Measurements from ENCODE around the gene PPP1R10. TPM values are rescaled to one million over a fixed set of nuclear protein-coding genes. Genes with fewer than 3 reads are reported as not detected.

PPP1R10 gene
- polyA plus RNA-seq, 1 donor (not counting 4 experiments of a cell fraction or from before 2014, with no cell fraction given) = 36.6 TPM

- dilution Hi-C loops (cut with MboI; ENCODE audit: extremely low pct_ligation_motif_present, low sequenced_read_pairs) = no loop called here
- Histone ChIP-seq H3K9me3 (ENCODE audit: control insufficient read depth, low read depth, low read length) (no peaks in the 10 kb centered on the region), H3K4me1 (ENCODE audit: control insufficient read depth, extremely low read depth, insufficient read depth, low read length) (peaks cover 19% of the 10 kb centered on the region)
These were observed 46.3 kb downstream of the PPP1R10 start for GRCh38 chr6:30570740-30571074.

DNA sequence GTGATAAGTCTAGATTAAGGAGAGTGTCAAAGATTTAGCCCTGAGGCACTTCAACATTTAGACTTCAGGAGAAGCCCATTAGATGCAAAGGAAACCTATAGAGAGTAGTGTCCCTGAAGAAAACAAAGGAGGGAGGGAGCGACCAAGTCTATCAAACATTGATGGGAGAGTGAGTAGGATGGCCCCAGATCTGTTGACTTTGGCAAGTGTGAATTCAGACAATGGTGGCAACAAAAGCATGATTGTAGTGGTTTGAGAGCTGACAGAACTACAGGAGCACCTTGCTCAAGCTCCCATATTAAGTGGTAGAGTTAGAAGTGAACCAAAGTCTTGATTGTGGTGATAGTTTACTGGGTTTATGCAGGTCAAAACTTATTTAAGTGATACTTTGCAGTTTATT lies 46.8 kb downstream of the PPP1R10 start:
- peaks cover 37% of the 10 kb centered on the region for H3K79me2 ChIP-seq (ENCODE audit: control insufficient read depth, insufficient read depth, low read length)
- H2AFZ ChIP-seq (ENCODE audit: control insufficient read depth, low read length) = peak overlapping the region; percentile 99
- H3K9ac ChIP-seq (ENCODE audit: control insufficient read depth, extremely low read depth, insufficient read depth, low read length) = peak overlapping the region; percentile 98
- TF ChIP-seq, protein P1, sequence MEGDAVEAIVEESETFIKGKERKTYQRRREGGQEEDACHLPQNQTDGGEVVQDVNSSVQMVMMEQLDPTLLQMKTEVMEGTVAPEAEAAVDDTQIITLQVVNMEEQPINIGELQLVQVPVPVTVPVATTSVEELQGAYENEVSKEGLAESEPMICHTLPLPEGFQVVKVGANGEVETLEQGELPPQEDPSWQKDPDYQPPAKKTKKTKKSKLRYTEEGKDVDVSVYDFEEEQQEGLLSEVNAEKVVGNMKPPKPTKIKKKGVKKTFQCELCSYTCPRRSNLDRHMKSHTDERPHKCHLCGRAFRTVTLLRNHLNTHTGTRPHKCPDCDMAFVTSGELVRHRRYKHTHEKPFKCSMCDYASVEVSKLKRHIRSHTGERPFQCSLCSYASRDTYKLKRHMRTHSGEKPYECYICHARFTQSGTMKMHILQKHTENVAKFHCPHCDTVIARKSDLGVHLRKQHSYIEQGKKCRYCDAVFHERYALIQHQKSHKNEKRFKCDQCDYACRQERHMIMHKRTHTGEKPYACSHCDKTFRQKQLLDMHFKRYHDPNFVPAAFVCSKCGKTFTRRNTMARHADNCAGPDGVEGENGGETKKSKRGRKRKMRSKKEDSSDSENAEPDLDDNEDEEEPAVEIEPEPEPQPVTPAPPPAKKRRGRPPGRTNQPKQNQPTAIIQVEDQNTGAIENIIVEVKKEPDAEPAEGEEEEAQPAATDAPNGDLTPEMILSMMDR (optimal IDR thresholded peaks at IDR 0.05 in 1 of 3, IDR thresholded peaks at IDR 0.05 in 1 of 3, conservative IDR thresholded peaks at IDR 0.05 in 1 of 3; ENCODE audit: extremely low read depth in 1 of 3, insufficient read depth in 2 of 3, low read length in 3 of 3) = no peak
- TF ChIP-seq EZH2 (IDR thresholded peaks at IDR 0.05; ENCODE audit: low read length) = no peak
- peak overlapping the region; percentile 97 for H3K27ac ChIP-seq (ENCODE audit: control insufficient read depth, insufficient read depth, low read length)
- H3K36me3 ChIP-seq (ENCODE audit: control insufficient read depth in 2 of 2, extremely low read depth in 1 of 2, insufficient read depth in 2 of 2, low read length in 2 of 2) = peaks cover 0 to 10% of the 10 kb centered on the region in 2 experiments
- dilution Hi-C loops (cut with MboI; ENCODE audit: extremely low pct_ligation_motif_present, low sequenced_read_pairs) = no loop called here
- no peaks in the 10 kb centered on the region for H3K9me1 ChIP-seq (ENCODE audit: control insufficient read depth, extremely low read depth, insufficient read depth, low read length)
- peak overlapping the region; percentile 62 to 89 (median 87) for H3K4me3 ChIP-seq (ENCODE audit: control insufficient read depth in 2 of 3, extremely low read depth in 1 of 3, insufficient read depth in 2 of 3, low read depth in 1 of 3, low read length in 3 of 3)
- H3K4me1 ChIP-seq (ENCODE audit: control insufficient read depth, extremely low read depth, insufficient read depth, low read length) = peaks cover 19% of the 10 kb centered on the region
- peaks cover 12% of the 10 kb centered on the region for H4K20me1 ChIP-seq (ENCODE audit: control insufficient read depth, extremely low read depth, insufficient read depth, low read length)
- FAIRE-seq = no peak
- no peak for DNase-seq (ENCODE audit: low read depth, low spot score)
- H3K27me3 ChIP-seq (ENCODE audit: control insufficient read depth, extremely low read depth, insufficient read depth, low read length) = no peaks in the 10 kb centered on the region
- no peaks in the 10 kb centered on the region for H3K9me3 ChIP-seq (ENCODE audit: control insufficient read depth, low read depth, low read length)
- H3K4me2 ChIP-seq (ENCODE audit: control insufficient read depth, extremely low read depth, insufficient read depth, low read depth, low read length) = peak overlapping the region; percentile 80

More at GRCh38 chr6:30570740-30571074, 46.3 kb downstream of the PPP1R10 start:
- Histone ChIP-seq H3K9me1 (ENCODE audit: control insufficient read depth, extremely low read depth, insufficient read depth, low read length) (no peaks in the 10 kb centered on the region), H4K20me1 (ENCODE audit: control insufficient read depth, extremely low read depth, insufficient read depth, low read length) (peaks cover 14% of the 10 kb centered on the region), H3K4me3 (ENCODE audit: control insufficient read depth in 2 of 3, extremely low read depth in 1 of 3, insufficient read depth in 2 of 3, low read depth in 1 of 3, low read length in 3 of 3) (peak overlapping the region; percentile 62 to 89 (median 87)), H3K79me2 (ENCODE audit: control insufficient read depth, insufficient read depth, low read length) (peaks cover 42% of the 10 kb centered on the region), H3K9ac (ENCODE audit: control insufficient read depth, extremely low read depth, insufficient read depth, low read length) (peak overlapping the region; percentile 98), H3K27me3 (ENCODE audit: control insufficient read depth, extremely low read depth, insufficient read depth, low read length) (no peaks in the 10 kb centered on the region), H3K27ac (ENCODE audit: control insufficient read depth, insufficient read depth, low read length) (peak overlapping the region; percentile 97), H2AFZ (ENCODE audit: control insufficient read depth, low read length) (peak overlapping the region; percentile 99), H3K36me3 (ENCODE audit: control insufficient read depth in 2 of 2, extremely low read depth in 1 of 2, insufficient read depth in 2 of 2, low read length in 2 of 2) (peaks cover 3 to 10% of the 10 kb centered on the region in 2 experiments), H3K4me2 (ENCODE audit: control insufficient read depth, extremely low read depth, insufficient read depth, low read depth, low read length) (peak overlapping the region; percentile 80)
- TF ChIP-seq EZH2 (IDR thresholded peaks at IDR 0.05; ENCODE audit: low read length) = no peak
- TF ChIP-seq, protein P1 (optimal IDR thresholded peaks at IDR 0.05 in 1 of 3, IDR thresholded peaks at IDR 0.05 in 1 of 3, conservative IDR thresholded peaks at IDR 0.05 in 1 of 3; ENCODE audit: extremely low read depth in 1 of 3, insufficient read depth in 2 of 3, low read length in 3 of 3) = no peak
- DNase-seq (ENCODE audit: low read depth, low spot score) = no peak
- FAIRE-seq = no peak

Measured in keratinocyte (primary cell).